ENCODE results near the gene HYAL1.
"Not testable (repeated sequence)": the region's sequence is repeated elsewhere in the genome, so short reads cannot be mapped to it uniquely, and the experiment has no call there.

Gene HYAL1

DNA sequence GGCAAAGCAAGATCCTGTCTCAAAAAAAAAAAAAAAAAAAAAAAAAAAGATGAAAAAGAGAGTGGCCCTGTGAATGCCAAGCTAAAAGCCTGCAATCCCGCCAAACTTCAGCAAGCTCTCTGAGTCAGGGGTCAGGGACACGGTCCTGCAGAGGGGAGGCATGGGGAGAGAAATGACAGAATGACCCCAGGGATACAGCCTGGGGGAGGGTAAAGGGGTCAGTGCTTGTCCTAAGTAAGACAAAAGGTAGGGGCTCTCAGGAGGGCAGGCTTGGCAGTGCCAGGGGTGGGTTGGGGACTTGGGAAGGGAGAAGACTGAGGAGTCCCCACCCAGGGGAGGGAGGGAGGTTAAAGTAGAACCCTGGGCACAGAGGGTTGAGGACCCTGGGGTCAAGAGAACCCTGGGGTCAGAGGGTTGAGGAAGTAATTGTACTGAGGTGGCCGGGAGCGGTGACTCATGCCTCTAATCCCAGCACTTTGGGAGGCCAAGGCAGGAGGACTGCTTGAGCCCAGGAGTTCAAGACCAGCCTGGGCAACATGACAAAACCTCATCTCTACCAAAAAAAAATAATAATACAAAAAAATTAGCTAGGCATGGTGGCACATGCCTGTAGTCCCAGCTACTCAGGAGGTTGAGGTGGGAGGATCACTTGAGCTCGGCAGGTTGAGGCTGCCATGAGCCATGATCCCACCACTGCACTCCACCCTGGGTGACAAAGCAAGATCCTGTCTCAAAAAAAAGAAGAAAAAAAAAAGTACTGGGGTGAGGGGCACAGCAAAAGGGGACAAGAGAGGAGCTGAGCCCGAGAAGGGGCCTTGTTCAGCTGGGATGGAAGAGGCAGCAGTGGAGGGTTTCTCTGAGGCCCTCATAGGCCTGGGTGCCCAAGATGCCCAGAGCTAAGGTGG lies 39.6 kb downstream of the HYAL1 start:
- H3K4me3 ChIP-seq (ENCODE audit: control insufficient read depth, low read depth, low read length), result no peak overlapping the region
- DNase-seq (ENCODE audit: low read depth), result no peak
- TF ChIP-seq, protein P1, sequence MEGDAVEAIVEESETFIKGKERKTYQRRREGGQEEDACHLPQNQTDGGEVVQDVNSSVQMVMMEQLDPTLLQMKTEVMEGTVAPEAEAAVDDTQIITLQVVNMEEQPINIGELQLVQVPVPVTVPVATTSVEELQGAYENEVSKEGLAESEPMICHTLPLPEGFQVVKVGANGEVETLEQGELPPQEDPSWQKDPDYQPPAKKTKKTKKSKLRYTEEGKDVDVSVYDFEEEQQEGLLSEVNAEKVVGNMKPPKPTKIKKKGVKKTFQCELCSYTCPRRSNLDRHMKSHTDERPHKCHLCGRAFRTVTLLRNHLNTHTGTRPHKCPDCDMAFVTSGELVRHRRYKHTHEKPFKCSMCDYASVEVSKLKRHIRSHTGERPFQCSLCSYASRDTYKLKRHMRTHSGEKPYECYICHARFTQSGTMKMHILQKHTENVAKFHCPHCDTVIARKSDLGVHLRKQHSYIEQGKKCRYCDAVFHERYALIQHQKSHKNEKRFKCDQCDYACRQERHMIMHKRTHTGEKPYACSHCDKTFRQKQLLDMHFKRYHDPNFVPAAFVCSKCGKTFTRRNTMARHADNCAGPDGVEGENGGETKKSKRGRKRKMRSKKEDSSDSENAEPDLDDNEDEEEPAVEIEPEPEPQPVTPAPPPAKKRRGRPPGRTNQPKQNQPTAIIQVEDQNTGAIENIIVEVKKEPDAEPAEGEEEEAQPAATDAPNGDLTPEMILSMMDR (conservative IDR thresholded peaks at IDR 0.05; ENCODE audit: control insufficient read depth, insufficient read depth, low read depth, low read length), result no peak

DNA sequence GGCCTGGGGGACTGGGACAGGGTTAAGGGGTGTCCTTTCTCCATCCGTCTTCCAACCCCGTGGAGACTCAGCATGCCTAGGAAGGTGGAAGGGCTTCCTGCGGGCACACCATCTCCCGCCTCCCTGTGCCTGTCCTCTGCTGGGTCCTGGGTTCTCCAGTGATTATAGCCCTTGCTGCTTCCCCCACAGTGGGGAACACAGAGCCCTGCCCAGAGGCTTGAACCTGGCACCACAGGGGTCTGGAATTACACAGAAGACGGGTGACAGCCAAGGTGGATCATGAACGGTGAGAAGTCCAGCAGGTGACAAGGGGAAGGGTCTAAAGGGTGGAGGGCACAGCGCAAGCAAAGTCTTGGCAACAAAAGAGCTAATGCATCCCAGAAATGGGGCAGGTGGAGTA lies 40.6 kb downstream of the HYAL1 start:
- H3K4me3 ChIP-seq (ENCODE audit: control insufficient read depth, low read depth, low read length), result no peak overlapping the region
- TF ChIP-seq, protein P1 (conservative IDR thresholded peaks at IDR 0.05; ENCODE audit: control insufficient read depth, insufficient read depth, low read depth, low read length), result no peak
- DNase-seq (ENCODE audit: low read depth), result no peak

DNA sequence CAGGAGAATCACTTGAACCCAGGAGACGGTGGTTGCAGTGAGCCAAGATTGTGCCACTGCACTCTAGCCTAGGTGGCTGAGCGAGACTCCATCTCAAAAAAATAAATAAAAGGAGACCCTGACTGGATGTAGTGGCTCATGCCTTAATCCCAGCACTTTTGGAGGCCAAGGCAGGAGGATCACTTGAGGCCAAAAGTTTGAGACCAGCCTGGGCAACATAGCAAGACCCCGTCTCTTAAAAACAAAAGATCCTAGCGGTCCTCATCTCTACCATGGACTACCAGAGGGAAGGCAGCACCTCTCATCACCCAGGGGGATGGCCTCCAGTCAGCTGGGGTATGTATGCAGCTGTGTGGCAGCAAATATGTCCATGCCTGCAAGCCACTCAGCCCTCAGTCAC lies 41.2 kb downstream of the HYAL1 start:
- H3K4me3 ChIP-seq (ENCODE audit: control insufficient read depth, low read depth, low read length); DNase-seq (ENCODE audit: low read depth): not testable (repeated sequence)

DNA sequence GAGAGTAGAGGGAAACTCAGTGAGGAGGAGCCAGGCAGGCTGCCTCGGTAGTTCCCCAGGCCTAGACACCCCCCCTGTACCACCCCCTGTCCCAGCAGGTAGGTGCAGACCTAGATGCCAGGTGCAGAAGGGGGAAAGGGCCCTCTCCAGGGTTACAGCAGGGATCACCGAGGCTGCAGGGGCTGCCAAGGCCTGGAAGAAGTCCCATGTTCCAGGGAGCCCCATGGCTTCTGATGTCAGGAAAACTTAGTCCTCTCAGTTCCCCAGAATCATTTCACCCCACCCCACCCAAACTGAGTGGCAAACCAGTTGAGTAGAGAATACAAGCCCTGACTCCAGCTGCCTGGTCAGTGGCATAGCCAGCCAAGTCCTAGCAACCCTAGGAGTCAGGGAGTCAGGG lies 41.9 kb downstream of the HYAL1 start:
- no peak overlapping the region for H3K4me3 ChIP-seq (ENCODE audit: control insufficient read depth, low read depth, low read length)
- no peak for DNase-seq (ENCODE audit: low read depth)
- TF ChIP-seq, protein P1 (conservative IDR thresholded peaks at IDR 0.05; ENCODE audit: control insufficient read depth, insufficient read depth, low read depth, low read length), result no peak

DNA sequence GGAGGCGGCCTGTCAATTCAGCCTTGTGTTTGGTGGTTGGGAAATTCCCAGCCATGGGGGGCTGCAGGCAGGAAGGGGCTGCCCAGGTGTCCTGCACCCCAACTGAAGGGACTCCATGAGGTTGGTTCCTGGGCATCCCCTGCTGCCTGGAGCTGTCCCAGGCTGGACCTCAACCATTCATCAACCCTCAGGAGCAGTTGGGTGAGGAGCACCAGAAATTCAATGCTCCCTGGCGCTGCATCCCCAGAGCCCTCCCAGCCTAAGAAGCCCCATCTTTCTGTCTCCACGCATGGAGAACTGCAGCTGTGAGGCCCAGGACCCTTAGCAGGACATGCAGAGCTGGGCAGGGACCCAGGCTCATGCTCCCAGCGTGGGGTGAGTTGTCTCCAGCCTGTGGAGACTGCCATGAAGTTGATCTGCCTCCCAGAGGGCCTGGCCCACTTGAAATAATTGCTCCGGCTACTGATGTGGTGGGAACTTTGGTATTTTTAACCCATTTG lies 42.4 kb downstream of the HYAL1 start:
- H3K4me3 ChIP-seq (ENCODE audit: control insufficient read depth, low read depth, low read length), result no peak overlapping the region
- no peak for DNase-seq (ENCODE audit: low read depth)
- TF ChIP-seq, protein P1 (conservative IDR thresholded peaks at IDR 0.05; ENCODE audit: control insufficient read depth, insufficient read depth, low read depth, low read length), result no peak

DNA sequence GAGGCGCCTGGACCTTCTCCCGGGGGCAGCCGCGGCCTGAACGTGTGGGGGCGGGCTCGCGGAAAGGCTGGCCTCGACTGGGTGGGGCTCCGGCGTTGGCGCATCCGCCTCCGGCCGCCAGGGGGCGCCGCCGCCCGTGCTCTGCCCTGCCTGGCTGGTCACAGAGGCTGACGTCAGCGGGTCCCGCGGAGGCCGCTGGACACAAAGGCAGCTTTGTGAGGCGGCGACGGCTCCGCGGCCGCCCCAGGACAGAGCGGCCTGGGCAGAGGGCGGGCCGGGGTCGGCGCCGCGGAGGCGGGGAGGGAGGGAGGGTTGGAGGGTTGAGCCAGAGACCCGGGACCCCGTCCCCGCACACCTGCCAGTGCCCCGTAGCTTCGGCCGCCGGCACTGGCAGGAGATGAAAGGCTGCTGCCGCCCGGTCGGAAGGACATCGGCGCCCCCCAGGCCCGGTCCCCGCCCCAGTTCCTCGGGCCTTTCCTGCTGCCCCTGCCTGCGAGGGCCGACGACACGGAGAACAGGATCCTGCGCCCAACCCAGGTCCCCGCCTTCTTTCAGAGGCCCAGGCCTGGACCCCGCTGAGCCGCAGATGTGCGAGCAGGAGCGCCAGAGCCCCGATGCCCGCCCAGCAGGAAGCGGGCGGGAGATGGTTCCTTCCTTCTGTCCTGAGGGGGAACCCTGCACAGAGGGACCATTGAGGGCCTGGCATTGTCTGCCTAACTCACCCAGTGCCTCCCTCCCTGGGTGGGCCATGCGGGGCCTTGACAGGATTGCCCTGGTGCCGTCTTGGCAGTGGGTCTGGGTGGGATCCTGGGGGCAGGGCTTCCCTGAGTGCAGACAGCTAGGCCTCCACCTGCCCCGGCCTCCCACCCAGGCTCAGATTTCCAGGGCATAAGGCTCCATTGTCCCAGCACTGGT lies 43.1 kb downstream of the HYAL1 start:
- TF ChIP-seq, protein P1 (conservative IDR thresholded peaks at IDR 0.05; ENCODE audit: control insufficient read depth, insufficient read depth, low read depth, low read length), result no peak
- DNase-seq (ENCODE audit: low read depth), result peak; percentile 85
- peak overlapping the region; percentile 48 for H3K4me3 ChIP-seq (ENCODE audit: control insufficient read depth, low read depth, low read length)

All from fibroblast of mammary gland (primary cell).